ENCODE results near the gene BEAN1. TPM values are rescaled to one million over a fixed set of nuclear protein-coding genes. Genes with fewer than 3 reads are reported as not detected.

Gene BEAN1
- total and polyA plus RNA-seq, 9 of the 15 experiments (the other 6 are each of a cell fraction or from before 2014, with no cell fraction given): not detected

GRCh38 chr16:66515596-66516508 lies 88.8 kb downstream of the BEAN1 start (continued):
- TF ChIP-seq ZMIZ1 (IDR thresholded peaks at IDR 0.05; ENCODE audit: low read depth in 2 of 2, low read length in 2 of 2) (no peak), VEZF1 (CRISPR knock-in tag; IDR thresholded peaks at IDR 0.05) (no peak), RBM25 (IDR thresholded peaks at IDR 0.05; ENCODE audit: low read depth, low read length, severe bottlenecking) (peak; percentile 80), ZNF79 (CRISPR knock-in tag; IDR thresholded peaks at IDR 0.05; ENCODE audit: low read depth) (no peak), MAFK (IDR thresholded peaks at IDR 0.05; ENCODE audit: low read length) (no peak), CREB3L1 (IDR thresholded peaks at IDR 0.05; ENCODE audit: borderline replicate concordance, low read depth) (no peak), SMARCC2 (IDR thresholded peaks at IDR 0.05; ENCODE audit: low read depth) (no peak), MAFF (IDR thresholded peaks at IDR 0.05; ENCODE audit: low read length) (no peak), MTF1 (CRISPR knock-in tag; IDR thresholded peaks at IDR 0.05; ENCODE audit: borderline replicate concordance) (no peak), FOXK1 (CRISPR knock-in tag; IDR thresholded peaks at IDR 0.05; ENCODE audit: borderline replicate concordance) (no peak), L3MBTL2 (IDR thresholded peaks at IDR 0.05) (no peak), RAD21 (CRISPR knock-in tag; conservative IDR thresholded peaks at IDR 0.05 in 1 of 2, IDR thresholded peaks at IDR 0.05 in 1 of 2) (peak in 1 of 2 experiments; percentile 59; a peak in 2 of 4 replicates), SAFB2 (IDR thresholded peaks at IDR 0.05; ENCODE audit: borderline replicate concordance, low read depth, low read length, severe bottlenecking) (no peak), KLF6 (CRISPR knock-in tag; IDR thresholded peaks at IDR 0.05; ENCODE audit: borderline replicate concordance) (no peak), RHOXF2B (CRISPR knock-in tag; conservative IDR thresholded peaks at IDR 0.05) (no peak), KDM1A (IDR thresholded peaks at IDR 0.05) (peak in 1 of 2 experiments; percentile 59; a peak in 2 of 4 replicates), HSF4 (CRISPR knock-in tag; IDR thresholded peaks at IDR 0.05; ENCODE audit: borderline replicate concordance) (no peak), NR2F6 (CRISPR knock-in tag; IDR thresholded peaks at IDR 0.05) (no peak), ZFP91 (CRISPR knock-in tag; IDR thresholded peaks at IDR 0.05) (no peak)

Data from K562 (cell line).